HEK293 (cell line): Measurements from ENCODE around the gene ZMYM1.

Source experiments
- CTCF ChIA-PET: fragments of 350-600 bp; formaldehyde crosslinking; extraction: SDS; loops from one replicate; lab custom pipeline; 2021; ENCODE audit warnings: antibody characterized with exemption; lab: Yijun Ruan, JAX
- POLR2A ChIA-PET: fragments of 300-600 bp; formaldehyde crosslinking; extraction: SDS; loops from one replicate; lab custom pipeline; 2020; ENCODE audit warnings: antibody characterized with exemption, inconsistent platforms; lab: Yijun Ruan, JAX
- H3K27ac ChIP-seq: fragments of 200-500 bp; sonication (Bioruptor generic); 2 replicates; pipeline ENCODE4 v1.5.1; 2014; ENCODE audit warnings: low read depth, low read length, control low read depth, inconsistent platforms; ENCODE audit errors: extremely low read depth
- H3K36me3 ChIP-seq, 2 experiments: fragments of 200-500 bp in 1 of 2; sonication (Bioruptor generic) in 1 of 2; 1 replicate in 1 of 2; 2 replicates in 1 of 2; pipeline ENCODE4 v1.5.1; 2014 to 2017; ENCODE audit warnings: inconsistent platforms in 2 of 2, low read length in 2 of 2; ENCODE audit not compliant: control insufficient read depth in 2 of 2, insufficient read depth in 1 of 2
- H3K4me1 ChIP-seq: fragments of 200-500 bp; sonication (Bioruptor generic); 2 replicates; pipeline ENCODE4 v1.5.1; 2014; ENCODE audit warnings: mild to moderate bottlenecking, low read length, inconsistent platforms; ENCODE audit not compliant: control insufficient read depth, insufficient read depth
- H3K4me3 ChIP-seq: 2 replicates; pipeline ENCODE4 v1.5.1; 2011; ENCODE audit warnings: low read depth, mild to moderate bottlenecking, control low read depth, low read length, moderate library complexity
- H3K9me3 ChIP-seq: fragments of 200-500 bp; sonication (Bioruptor generic); 2 replicates; pipeline ENCODE4 v1.5.1; 2014; ENCODE audit warnings: low read depth, low read length, inconsistent platforms; ENCODE audit not compliant: control insufficient read depth, insufficient read depth
- ATF2 ChIP-seq: fragments of 450-650 bp; formaldehyde crosslinking; IDR thresholded peaks from 2 replicates; pipeline ENCODE4 v1.5.1; 2016; ENCODE audit warnings: missing biosample characterization, missing genetic modification characterization, low read depth
- GLI4 ChIP-seq: fragments of 450-650 bp; formaldehyde crosslinking; IDR thresholded peaks from 2 replicates; pipeline ENCODE4 v1.5.1; 2016; ENCODE audit warnings: missing biosample characterization, missing genetic modification characterization
- PBX3 ChIP-seq: sonication (generic); formaldehyde crosslinking; IDR thresholded peaks from 2 replicates; pipeline ENCODE4 v1.8.1; 2022; ENCODE audit warnings: mild to moderate bottlenecking, moderate library complexity, missing genetic modification reagents
- ZNF175 ChIP-seq: fragments of 450-650 bp; formaldehyde crosslinking; IDR thresholded peaks from 2 replicates; pipeline ENCODE4 v1.5.1; 2016; ENCODE audit warnings: missing biosample characterization, missing genetic modification characterization
- ZNF18 ChIP-seq: fragments of 450-650 bp; formaldehyde crosslinking; IDR thresholded peaks from 2 replicates; pipeline ENCODE4 v1.5.1; 2016; ENCODE audit warnings: missing biosample characterization, missing genetic modification characterization
- ZNF221 ChIP-seq: fragments of 450-650 bp; formaldehyde crosslinking; IDR thresholded peaks from 2 replicates; pipeline ENCODE4 v1.5.1; 2017; ENCODE audit warnings: missing biosample characterization, missing genetic modification characterization, borderline replicate concordance
- ZNF266 ChIP-seq: fragments of 450-650 bp; formaldehyde crosslinking; IDR thresholded peaks from 2 replicates; pipeline ENCODE4 v1.5.1; 2016; ENCODE audit warnings: missing biosample characterization, missing genetic modification characterization, low read depth
- ZNF404 ChIP-seq: fragments of 450-650 bp; formaldehyde crosslinking; IDR thresholded peaks from 2 replicates; pipeline ENCODE4 v1.5.1; 2017; ENCODE audit warnings: missing biosample characterization, missing genetic modification characterization
- ZNF473 ChIP-seq: fragments of 450-650 bp; formaldehyde crosslinking; IDR thresholded peaks from 2 replicates; pipeline ENCODE4 v1.5.1; 2017; ENCODE audit warnings: missing biosample characterization, missing genetic modification characterization
- ZNF704 ChIP-seq: fragments of 450-650 bp; formaldehyde crosslinking; IDR thresholded peaks from 2 replicates; pipeline ENCODE4 v1.5.1; 2016; ENCODE audit warnings: missing biosample characterization, missing genetic modification characterization

Gene ZMYM1

GRCh38 chr1:35115459-35116383, 36.5 kb downstream of the ZMYM1 start:
- H3K36me3 ChIP-seq = peaks cover 13 to 51% of the 10 kb centered on the region in 2 experiments
- H3K9me3 ChIP-seq = no peaks in the 10 kb centered on the region
- ChIA-PET POLR2A (no interaction called here), CTCF (no interaction called here)
- no peak overlapping the region for H3K4me3 ChIP-seq
- no peaks in the 10 kb centered on the region for H3K4me1 ChIP-seq
- TF ChIP-seq ZNF221 (tag by site-specific recombination) (no peak), ZNF404 (tag by site-specific recombination) (no peak)
- TF ChIP-seq, all 188 proteins: peak for 0
- H3K27ac ChIP-seq = no peak overlapping the region

GRCh38 chr1:35120458-35121133, 41.4 kb downstream of the ZMYM1 start:
- CTCF ChIA-PET = interaction anchor here (0.8 kb wide), 1 partner anchor 9 kb away, joined by 3 read pairs; no protein-coding TSS in a partner anchor

GRCh38 chr1:35122311-35122710, 43.1 kb downstream of the ZMYM1 start:
- TF ChIP-seq ATF2 = no peak
- H3K4me1 ChIP-seq = no peaks in the 10 kb centered on the region
- ChIA-PET CTCF (no interaction called here), POLR2A (no interaction called here)
- H3K9me3 ChIP-seq = no peaks in the 10 kb centered on the region
- H3K4me3 ChIP-seq = no peak overlapping the region
- peaks cover 4 to 7% of the 10 kb centered on the region in 2 experiments; a peak in 2 of 3 replicates for H3K36me3 ChIP-seq
- no peak overlapping the region for H3K27ac ChIP-seq

More at GRCh38 chr1:35120458-35121133, 41.4 kb downstream of the ZMYM1 start:
- Histone ChIP-seq H3K36me3 (peaks cover 8 to 13% of the 10 kb centered on the region in 2 experiments; a peak in 2 of 3 replicates), H3K9me3 (no peaks in the 10 kb centered on the region), H3K4me3 (no peak overlapping the region), H3K27ac (no peak overlapping the region), H3K4me1 (no peaks in the 10 kb centered on the region)
- TF ChIP-seq ZNF266 = no peak
- TF ChIP-seq ZNF175 (tag by site-specific recombination) = no peak
- no peak for TF ChIP-seq PBX3
- no peak for TF ChIP-seq ZNF18
- TF ChIP-seq ZNF473 (tag by site-specific recombination) = no peak
- no peak for TF ChIP-seq ZNF704 (tag by site-specific recombination)
- TF ChIP-seq GLI4 = no peak
- POLR2A ChIA-PET = no interaction called here
